G401 (cell line): ENCODE measurements around the gene RNASE9. TPM values are rescaled to one million over a fixed set of nuclear protein-coding genes. Genes with fewer than 3 reads are reported as not detected.
"Not testable (repeated sequence)": the region's sequence is repeated elsewhere in the genome, so short reads cannot be mapped to it uniquely, and the experiment has no call there.

ENCODE experiments used
- DNase-seq: peaks from one replicate; pipeline ENCODE4 v3.0.0-alpha.2; 2015; ENCODE audit warnings: low spot score
- in situ Hi-C: cut with HindIII; loops from 2 replicates; pipeline ENCODE4 v1.10.0; 2016; ENCODE audit warnings: low sequenced_read_pairs, mixed read lengths
- total RNA-seq: library from RNA; depleted of rRNA; stranded (reverse); fragments of >200 nt; shearing (Covaris generic); gene quantifications from 2 replicates; pipeline ENCODE4 v1.2.3, GENCODE V29; 2014; rRNA removed

RNASE9 gene
- total RNA-seq, 1 experiment from 2014 or later = not detected

GRCh38 chr14:20530771-20531571 lies 29.9 kb downstream of the RNASE9 start:
- DNase-seq = peak; percentile 58
- in situ Hi-C loops = no loop called here

- DNase-seq = no peak
- in situ Hi-C loops = no loop called here
Observed at GRCh38 chr14:20529806-20530205, 31.0 kb downstream of the RNASE9 start.

- in situ Hi-C loops = no loop called here
- no peak for DNase-seq
Observed at GRCh38 chr14:20524027-20524426, 36.8 kb downstream of the RNASE9 start.

GRCh38 chr14:20522332-20522731 lies 38.5 kb downstream of the RNASE9 start:
- DNase-seq = no peak

GRCh38 chr14:20516921-20517320 lies 43.9 kb downstream of the RNASE9 start:
- in situ Hi-C loops = no loop called here
- no peak for DNase-seq

More at GRCh38 chr14:20522332-20522731, 38.5 kb downstream of the RNASE9 start:
- in situ Hi-C loops = no loop called here

- no peak for DNase-seq
- in situ Hi-C loops = no loop called here
Observed at GRCh38 chr14:20515846-20516245, 45.0 kb downstream of the RNASE9 start.

- no peak for DNase-seq
- in situ Hi-C loops = no loop called here
Observed at GRCh38 chr14:20512177-20512905, 48.5 kb downstream of the RNASE9 start.

GRCh38 chr14:20508367-20508766 lies 52.5 kb downstream of the RNASE9 start:
- no peak for DNase-seq
- in situ Hi-C loops = no loop called here

GRCh38 chr14:20507537-20507936 lies 53.3 kb downstream of the RNASE9 start:
- DNase-seq = not testable (repeated sequence)

GRCh38 chr14:20506752-20507151 lies 54.1 kb downstream of the RNASE9 start:
- DNase-seq, in situ Hi-C loops: not testable (repeated sequence)

More at GRCh38 chr14:20507537-20507936, 53.3 kb downstream of the RNASE9 start:
- in situ Hi-C loops = not testable (repeated sequence)

- in situ Hi-C loops, DNase-seq: not testable (repeated sequence)
Observed at GRCh38 chr14:20506276-20506675, 54.6 kb downstream of the RNASE9 start.

Other genes with a start within 250 kb of the RNASE9 start
- gene CCNB1IP1, start 227.8 kb downstream of the RNASE9 start, total RNA-seq = 122 and 178 TPM in 2 replicates
- gene PARP2, start 217.4 kb downstream of the RNASE9 start, total RNA-seq = 12.9 and 17.7 TPM in 2 replicates
- 3.8 and 9.3 TPM in 2 replicates for gene TEP1, start 147.5 kb downstream of the RNASE9 start, total RNA-seq
- not detected in 2 replicates for gene KLHL33, start 124.9 kb downstream of the RNASE9 start, total RNA-seq
- gene OSGEP, start 106.2 kb downstream of the RNASE9 start, total RNA-seq = 46.3 and 60.7 TPM in 2 replicates
- gene APEX1, start 105.8 kb downstream of the RNASE9 start, total RNA-seq = 234 and 289 TPM in 2 replicates
- gene PIP4P1, start 99.6 kb downstream of the RNASE9 start, total RNA-seq = 37.8 and 40.4 TPM in 2 replicates
- 131 and 135 TPM in 2 replicates for gene PNP, start 91.6 kb downstream of the RNASE9 start, total RNA-seq
- gene RNASE10, start 55.5 kb downstream of the RNASE9 start, total RNA-seq = not detected in 2 replicates
- not detected in 2 replicates for gene RNASE11, start 27.0 kb upstream of the RNASE9 start, total RNA-seq
- gene RNASE12, start 30.3 kb upstream of the RNASE9 start, total RNA-seq = not detected in 2 replicates
- not detected in 2 replicates for gene OR6S1, start 80.6 kb upstream of the RNASE9 start, total RNA-seq
- gene RNASE4, start 123.5 kb upstream of the RNASE9 start, total RNA-seq = 2.2 and 3.2 TPM in 2 replicates
- 3.4 and 7.1 TPM in 2 replicates for gene ANG, start 127.7 kb upstream of the RNASE9 start, total RNA-seq
- gene EDDM3A, start 184.8 kb upstream of the RNASE9 start, total RNA-seq = not detected in 2 replicates
- gene EDDM3B, start 207.4 kb upstream of the RNASE9 start, total RNA-seq = not detected in 2 replicates
- gene RNASE6, start 220.2 kb upstream of the RNASE9 start, total RNA-seq = not detected in 2 replicates
- 0.85 TPM in 1 of 2 replicates, not detected in the other for gene RNASE1, start 241.8 kb upstream of the RNASE9 start, total RNA-seq